GM12873 (cell line): ENCODE results near the gene UQCRFS1.

Experiments used
- CTCF ChIP-seq: IDR thresholded peaks from 2 replicates; pipeline ENCODE4 v1.5.1; 2012; ENCODE audit warnings: low read depth, mild to moderate bottlenecking, moderate library complexity, low read length, control low read depth; ENCODE audit not compliant: insufficient read depth; ENCODE audit errors: missing control alignments

UQCRFS1 gene

GRCh38 chr19:29233591-29233990 is 20.6 kb upstream of the UQCRFS1 start:
- no peak for TF ChIP-seq CTCF

- TF ChIP-seq CTCF: no peak
Observed at GRCh38 chr19:29232315-29232852, 19.4 kb upstream of the UQCRFS1 start.

GRCh38 chr19:29217616-29218015 is 4.7 kb upstream of the UQCRFS1 start:
- TF ChIP-seq CTCF: no peak

- TF ChIP-seq CTCF: no peak
Observed at GRCh38 chr19:29216021-29216420, 3.1 kb upstream of the UQCRFS1 start.

GRCh38 chr19:29215322-29215845 is 2.4 kb upstream of the UQCRFS1 start:
- no peak for TF ChIP-seq CTCF

- TF ChIP-seq CTCF: no peak
Observed at GRCh38 chr19:29214411-29214810, 1.5 kb upstream of the UQCRFS1 start.

GRCh38 chr19:29212356-29212647 is 649 bp downstream of the UQCRFS1 start:
- no peak for TF ChIP-seq CTCF
